Right hindlimb (tissue), 1 donor: ENCODE data around the gene NF1.
"Not testable (repeated sequence)": the region's sequence is repeated elsewhere in the genome, so short reads cannot be mapped to it uniquely, and the experiment has no call there.

ENCODE experiments used
- DNase-seq: peaks from one replicate; pipeline ENCODE4 v3.0.0-alpha.2; 2018

Gene NF1

GRCh38 chr17:31198666-31199065 is 103.9 kb downstream of the NF1 start:
- not testable (repeated sequence) for DNase-seq

GRCh38 chr17:31200287-31200686 is 105.5 kb downstream of the NF1 start:
- no peak for DNase-seq

- DNase-seq = no peak
Observed at GRCh38 chr17:31202968-31203367, 108.2 kb downstream of the NF1 start.

- DNase-seq = no peak
Observed at GRCh38 chr17:31211352-31212012, 116.7 kb downstream of the NF1 start.

GRCh38 chr17:31216031-31216751 is 121.4 kb downstream of the NF1 start:
- no peak for DNase-seq

GRCh38 chr17:31224366-31224765 is 129.6 kb downstream of the NF1 start:
- no peak for DNase-seq

GRCh38 chr17:31225831-31226230 is 131.1 kb downstream of the NF1 start:
- DNase-seq = no peak

GRCh38 chr17:31226373-31226772 is 131.6 kb downstream of the NF1 start:
- DNase-seq = no peak

GRCh38 chr17:31226950-31227349 is 132.2 kb downstream of the NF1 start:
- DNase-seq = no peak

- DNase-seq = no peak
Observed at GRCh38 chr17:31231852-31232251, 137.1 kb downstream of the NF1 start.

- no peak for DNase-seq
Observed at GRCh38 chr17:31235110-31235509, 140.3 kb downstream of the NF1 start.

GRCh38 chr17:31236137-31236536 is 141.4 kb downstream of the NF1 start:
- DNase-seq = no peak

- no peak for DNase-seq
Observed at GRCh38 chr17:31236712-31237111, 141.9 kb downstream of the NF1 start.

- no peak for DNase-seq
Observed at GRCh38 chr17:31241116-31241515, 146.3 kb downstream of the NF1 start.

GRCh38 chr17:31248986-31249834 is 154.4 kb downstream of the NF1 start:
- no peak for DNase-seq

GRCh38 chr17:31249835-31250141 is 155.0 kb downstream of the NF1 start:
- no peak for DNase-seq

- no peak for DNase-seq
Observed at GRCh38 chr17:31250229-31250628, 155.5 kb downstream of the NF1 start.

- DNase-seq = no peak
Observed at GRCh38 chr17:31251105-31251969, 156.6 kb downstream of the NF1 start.

GRCh38 chr17:31251970-31252328 is 157.2 kb downstream of the NF1 start:
- DNase-seq = no peak

- DNase-seq = no peak
Observed at GRCh38 chr17:31252741-31253140, 158.0 kb downstream of the NF1 start.

GRCh38 chr17:31254654-31255053 is 159.9 kb downstream of the NF1 start:
- no peak for DNase-seq

- no peak for DNase-seq
Observed at GRCh38 chr17:31256936-31257335, 162.2 kb downstream of the NF1 start.

- no peak for DNase-seq
Observed at GRCh38 chr17:31260151-31260550, 165.4 kb downstream of the NF1 start.
